Neuronal stem cell (in vitro differentiated cells): ENCODE results near the gene DHH.

Experiments
- DNase-seq: peaks from one replicate; pipeline ENCODE4 v3.0.0-alpha.2; 2013; ENCODE audit warnings: low spot score
- H2AFZ ChIP-seq: one replicate; pipeline ENCODE4 v1.6.1; 2013; ENCODE audit warnings: mild to moderate bottlenecking, low read length, inconsistent platforms
- H2AK5ac ChIP-seq: 2 replicates; pipeline ENCODE4 v1.6.1; 2013; ENCODE audit warnings: low read depth, mild to moderate bottlenecking, inconsistent platforms, low read length, moderate library complexity, mixed read lengths
- H2BK120ac ChIP-seq: 2 replicates; pipeline ENCODE4 v1.6.1; 2013; ENCODE audit warnings: low read depth, mild to moderate bottlenecking, inconsistent platforms, low read length, moderate library complexity, mixed read lengths
- H2BK12ac ChIP-seq: one replicate; pipeline ENCODE4 v1.6.1; 2013; ENCODE audit warnings: low read length, inconsistent platforms
- H2BK15ac ChIP-seq: 2 replicates; pipeline ENCODE4 v1.6.1; 2013; ENCODE audit warnings: mild to moderate bottlenecking, low read length, inconsistent platforms, mixed read lengths
- H2BK5ac ChIP-seq: one replicate; pipeline ENCODE4 v1.6.1; 2013; ENCODE audit warnings: inconsistent platforms, mild to moderate bottlenecking, low read length, moderate library complexity
- H3K14ac ChIP-seq: one replicate; pipeline ENCODE4 v1.6.1; 2013; ENCODE audit warnings: low read length, inconsistent platforms
- H3K18ac ChIP-seq: 2 replicates; pipeline ENCODE4 v1.6.1; 2013; ENCODE audit warnings: low read length, inconsistent platforms
- H3K23ac ChIP-seq: 2 replicates; pipeline ENCODE4 v1.6.1; 2013; ENCODE audit warnings: low read depth, mild to moderate bottlenecking, mixed read lengths, low read length, inconsistent platforms; ENCODE audit not compliant: poor library complexity
- H3K27ac ChIP-seq: replicated peaks from 3 replicates; pipeline ENCODE4 v1.5.1; 2013; ENCODE audit warnings: low read length, inconsistent platforms
- H3K27me3 ChIP-seq, 3 experiments: 2 replicates each; pipeline ENCODE4 v1.6.1; 2013; ENCODE audit warnings: low read length in 3 of 3, mild to moderate bottlenecking in 2 of 3, inconsistent platforms in 1 of 3, low read depth in 1 of 3, mixed read lengths in 1 of 3, moderate library complexity in 1 of 3; ENCODE audit not compliant: control insufficient read depth in 3 of 3, insufficient read depth in 3 of 3
- H3K36me3 ChIP-seq, 2 donors: replicated peaks in 1 of 2; 2 replicates each; pipeline ENCODE4 v1.6.1; 2013; ENCODE audit warnings: low read length in 2 of 2; ENCODE audit not compliant: control insufficient read depth in 2 of 2, insufficient read depth in 2 of 2
- H3K4ac ChIP-seq: 2 replicates; pipeline ENCODE4 v1.6.1; 2013; ENCODE audit warnings: inconsistent platforms, mild to moderate bottlenecking, low read length, moderate library complexity
- H3K4me1 ChIP-seq, 2 donors: 1 replicate in 1 of 2; 2 replicates in 1 of 2; pipeline ENCODE4 v1.6.1; 2013; ENCODE audit warnings: low read length in 2 of 2, low read depth in 1 of 2; ENCODE audit not compliant: control insufficient read depth in 2 of 2, insufficient read depth in 1 of 2
- H3K4me2 ChIP-seq: one replicate; pipeline ENCODE4 v1.6.1; 2013; ENCODE audit warnings: mild to moderate bottlenecking, low read length, inconsistent platforms; ENCODE audit not compliant: insufficient read depth, poor library complexity, severe bottlenecking
- H3K4me3 ChIP-seq, 2 donors: 2 replicates each; pipeline ENCODE4 v1.5.1; 2013; ENCODE audit warnings: low read length in 2 of 2, mild to moderate bottlenecking in 2 of 2, inconsistent platforms in 1 of 2, moderate library complexity in 1 of 2
- H3K79me1 ChIP-seq: one replicate; pipeline ENCODE4 v1.6.1; 2013; ENCODE audit warnings: low read depth, mild to moderate bottlenecking, inconsistent platforms, low read length, moderate library complexity
- H3K9ac ChIP-seq: one replicate; pipeline ENCODE4 v1.6.1; 2013; ENCODE audit warnings: mild to moderate bottlenecking, low read depth, low read length, inconsistent platforms; ENCODE audit not compliant: poor library complexity
- H3K9me3 ChIP-seq, 2 donors: replicated peaks in 1 of 2; 2 replicates each; pipeline versions ENCODE3 to v1.6.1; 2013; ENCODE audit warnings: low read length in 2 of 2, mild to moderate bottlenecking in 2 of 2, inconsistent platforms in 1 of 2, low read depth in 1 of 2, mixed read lengths in 1 of 2, moderate library complexity in 1 of 2; ENCODE audit not compliant: control insufficient read depth in 2 of 2, insufficient read depth in 1 of 2
- H4K8ac ChIP-seq: one replicate; pipeline ENCODE4 v1.6.1; 2013; ENCODE audit warnings: low read depth, mild to moderate bottlenecking, inconsistent platforms, low read length, moderate library complexity
- H4K91ac ChIP-seq: one replicate; pipeline ENCODE4 v1.6.1; 2013; ENCODE audit warnings: low read length, low read depth, mild to moderate bottlenecking, inconsistent platforms; ENCODE audit not compliant: poor library complexity
- WGBS, 2 donors: extraction: QIAGEN DNeasy Blood & Tissue Kit; methylation state at CpG; one replicate each; pipeline ENCODE4 v1.1.7; 2013; ENCODE audit warnings: missing lambda C conversion rate in 2 of 2, mixed read lengths in 1 of 2; ENCODE audit not compliant: insufficient read length in 2 of 2, insufficient replicate concordance in 1 of 2; ENCODE audit errors: extremely low coverage in 2 of 2; 5-methylcytosine and 5-hydroxymethylcytosine counted together

DHH gene

GRCh38 chr12:49052451-49053208 is 42.0 kb downstream of the DHH start:
- Histone ChIP-seq H3K79me1 (peaks cover 12% of the 10 kb centered on the region), H3K4me2 (no peak overlapping the region), H2BK120ac (no peak overlapping the region), H2BK15ac (no peak overlapping the region), H4K91ac (no peak overlapping the region), H2BK5ac (no peak overlapping the region), H3K9ac (peak overlapping the region; percentile 30), H3K27ac (no peak overlapping the region), H2BK12ac (no peak overlapping the region), H2AFZ (no peak overlapping the region), H3K4ac (no peak overlapping the region), H3K14ac (no peak overlapping the region), H3K4me1 (peaks cover 8 to 16% of the 10 kb centered on the region in 2 donors), H3K4me3 (no peak overlapping the region), H3K9me3 (no peaks in the 10 kb centered on the region), H4K8ac (no peak overlapping the region), H3K18ac (no peak overlapping the region), H3K23ac (no peak overlapping the region), H2AK5ac (no peak overlapping the region), H3K27me3 (no peaks in the 10 kb centered on the region), H3K36me3 (peaks cover 75 to 93% of the 10 kb centered on the region in 2 donors)
- no peak for DNase-seq
- no CpG with 5 or more reads among the region's 16 CpGs for WGBS, 2 donors

- Histone ChIP-seq H3K23ac (no peak overlapping the region), H3K36me3 (peaks cover 80 to 99% of the 10 kb centered on the region in 2 donors), H2BK5ac (no peak overlapping the region)
Observed at GRCh38 chr12:49051777-49052438, 42.7 kb downstream of the DHH start.

DNA sequence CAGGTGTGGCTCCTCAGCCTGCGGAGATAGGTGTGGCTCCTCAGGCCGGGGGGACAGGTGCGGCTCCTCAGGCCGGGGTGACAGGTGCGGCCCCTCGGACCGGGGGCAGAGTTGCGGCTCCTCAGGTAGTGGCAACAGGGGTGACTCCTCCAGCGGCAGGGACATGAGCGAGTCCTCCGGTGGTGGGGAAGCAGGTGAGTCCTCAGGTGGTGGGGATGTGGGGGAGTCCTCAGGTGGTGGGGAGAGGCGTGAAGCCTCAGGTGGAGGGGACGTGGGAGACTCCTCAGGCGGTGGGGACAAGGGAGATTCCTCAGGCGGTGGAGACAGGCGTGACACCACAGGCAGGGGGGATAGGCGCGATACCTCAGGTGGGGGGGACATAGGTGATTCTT is 43.2 kb downstream of the DHH start:
- Histone ChIP-seq H4K91ac (no peak overlapping the region), H2BK12ac (no peak overlapping the region), H3K9me3 (no peaks in the 10 kb centered on the region), H2BK120ac (no peak overlapping the region), H3K4me1 (peaks cover 0 to 4% of the 10 kb centered on the region in 2 donors), H3K79me1 (peaks cover 14% of the 10 kb centered on the region), H3K4me2 (no peak overlapping the region), H2BK5ac (no peak overlapping the region), H2AK5ac (no peak overlapping the region), H3K27me3 (no peaks in the 10 kb centered on the region), H3K4me3 (no peak overlapping the region), H2BK15ac (no peak overlapping the region), H3K36me3 (peaks cover 83 to 99% of the 10 kb centered on the region in 2 donors), H2AFZ (no peak overlapping the region), H3K9ac (no peak overlapping the region), H3K14ac (no peak overlapping the region), H3K23ac (no peak overlapping the region), H3K4ac (no peak overlapping the region), H3K27ac (no peak overlapping the region), H3K18ac (no peak overlapping the region), H4K8ac (no peak overlapping the region)
- no peak for DNase-seq
- WGBS, 2 donors, result no CpG with 5 or more reads among the region's 18 CpGs

More at GRCh38 chr12:49051777-49052438, 42.7 kb downstream of the DHH start:
- H3K4me1 ChIP-seq, result peaks cover 4 to 9% of the 10 kb centered on the region in 2 donors
- no peak overlapping the region for H2AFZ ChIP-seq
- H4K91ac ChIP-seq, result no peak overlapping the region
- no peak overlapping the region for H3K4me2 ChIP-seq
- no peak overlapping the region for H3K4ac ChIP-seq
- WGBS, 2 donors, result no CpG with 5 or more reads among the region's 20 CpGs
- no peak overlapping the region for H3K4me3 ChIP-seq
- peaks cover 12% of the 10 kb centered on the region for H3K79me1 ChIP-seq
- no peaks in the 10 kb centered on the region for H3K27me3 ChIP-seq
- no peak for DNase-seq
- H3K9me3 ChIP-seq, result no peaks in the 10 kb centered on the region
- H3K14ac ChIP-seq, result no peak overlapping the region
- H2BK12ac ChIP-seq, result no peak overlapping the region
- no peak overlapping the region for H2BK15ac ChIP-seq
- H3K9ac ChIP-seq, result no peak overlapping the region
- H3K27ac ChIP-seq, result no peak overlapping the region
- no peak overlapping the region for H2AK5ac ChIP-seq
- H3K18ac ChIP-seq, result no peak overlapping the region
- no peak overlapping the region for H2BK120ac ChIP-seq
- no peak overlapping the region for H4K8ac ChIP-seq
